ENCODE results near the gene MTO1.
"Not testable (repeated sequence)": the region's sequence is repeated elsewhere in the genome, so short reads cannot be mapped to it uniquely, and the experiment has no call there.

Gene MTO1

DNA sequence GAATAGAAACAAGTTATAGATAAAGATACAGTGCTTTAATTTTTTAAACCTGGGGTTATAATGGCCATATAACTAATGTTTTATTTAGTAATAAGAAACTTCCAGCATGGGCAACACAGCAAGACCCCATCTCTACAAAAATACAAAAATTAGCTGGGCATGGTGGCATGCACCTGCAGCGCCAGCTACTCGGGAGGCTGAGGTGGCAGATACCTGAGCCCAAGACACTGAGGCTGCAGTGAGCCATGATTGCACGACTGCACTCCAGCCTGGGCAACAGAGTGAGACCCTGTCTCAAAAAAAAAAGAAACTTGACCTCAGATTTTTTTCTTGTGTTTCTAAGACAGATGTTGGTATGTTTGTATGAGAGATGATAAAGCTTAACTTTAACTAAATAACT lies 36.4 kb downstream of the MTO1 start:
- Histone ChIP-seq H3K4me2 (ENCODE audit: low read length) (no peak overlapping the region), H3K9me3 (ENCODE audit: control insufficient read depth, low read length) (no peaks in the 10 kb centered on the region), H3K4me3 (ENCODE audit: low read depth, low read length) (no peak overlapping the region), H3K27ac (no peak overlapping the region), H3K79me2 (no peaks in the 10 kb centered on the region), H3K4me1 (no peaks in the 10 kb centered on the region), H2AFZ (no peak overlapping the region), H3K36me3 (ENCODE audit: control insufficient read depth, insufficient read depth, low read length) (no peaks in the 10 kb centered on the region), H3K27me3 (ENCODE audit: control insufficient read depth, insufficient read depth, low read length) (no peaks in the 10 kb centered on the region), H3K9ac (no peak overlapping the region)
- TF ChIP-seq, protein P1, sequence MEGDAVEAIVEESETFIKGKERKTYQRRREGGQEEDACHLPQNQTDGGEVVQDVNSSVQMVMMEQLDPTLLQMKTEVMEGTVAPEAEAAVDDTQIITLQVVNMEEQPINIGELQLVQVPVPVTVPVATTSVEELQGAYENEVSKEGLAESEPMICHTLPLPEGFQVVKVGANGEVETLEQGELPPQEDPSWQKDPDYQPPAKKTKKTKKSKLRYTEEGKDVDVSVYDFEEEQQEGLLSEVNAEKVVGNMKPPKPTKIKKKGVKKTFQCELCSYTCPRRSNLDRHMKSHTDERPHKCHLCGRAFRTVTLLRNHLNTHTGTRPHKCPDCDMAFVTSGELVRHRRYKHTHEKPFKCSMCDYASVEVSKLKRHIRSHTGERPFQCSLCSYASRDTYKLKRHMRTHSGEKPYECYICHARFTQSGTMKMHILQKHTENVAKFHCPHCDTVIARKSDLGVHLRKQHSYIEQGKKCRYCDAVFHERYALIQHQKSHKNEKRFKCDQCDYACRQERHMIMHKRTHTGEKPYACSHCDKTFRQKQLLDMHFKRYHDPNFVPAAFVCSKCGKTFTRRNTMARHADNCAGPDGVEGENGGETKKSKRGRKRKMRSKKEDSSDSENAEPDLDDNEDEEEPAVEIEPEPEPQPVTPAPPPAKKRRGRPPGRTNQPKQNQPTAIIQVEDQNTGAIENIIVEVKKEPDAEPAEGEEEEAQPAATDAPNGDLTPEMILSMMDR (IDR thresholded peaks at IDR 0.05) = no peak

DNA sequence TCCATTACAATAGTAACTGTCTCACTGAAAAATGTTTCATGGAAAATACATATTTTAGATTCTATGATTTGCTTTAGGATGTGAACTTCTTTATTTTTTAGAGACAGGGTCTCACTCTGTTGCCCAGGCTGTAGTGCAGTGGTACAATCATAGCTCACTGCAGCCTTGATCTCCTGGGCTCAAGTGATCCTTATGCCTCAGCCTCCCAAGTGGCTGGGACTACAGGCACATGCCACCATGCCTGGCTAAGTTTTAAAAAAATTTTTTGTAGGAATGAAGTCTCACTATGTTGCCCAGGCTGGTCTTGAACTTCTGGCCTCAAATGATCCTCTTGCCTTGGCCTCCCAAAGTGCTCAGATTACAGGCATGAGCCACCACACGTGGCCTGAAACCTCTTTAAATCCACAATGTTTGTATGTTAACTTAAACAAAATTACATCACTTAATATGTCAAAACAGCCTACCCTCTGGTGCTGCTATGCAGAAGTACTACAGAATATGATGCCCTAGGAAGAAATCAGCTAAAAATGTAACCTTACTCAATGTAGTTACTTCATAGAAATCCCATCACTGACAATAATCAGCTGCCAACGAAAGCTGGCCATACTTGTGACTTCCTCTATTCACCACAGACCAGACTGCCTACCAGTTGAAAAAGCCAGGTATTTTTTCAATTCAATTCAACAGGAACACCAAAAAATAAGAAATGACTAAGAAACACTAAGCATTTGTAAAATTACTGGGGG lies 41.7 kb downstream of the MTO1 start:
- Histone ChIP-seq H3K27me3 (ENCODE audit: control insufficient read depth, insufficient read depth, low read length) (no peaks in the 10 kb centered on the region), H3K9me3 (ENCODE audit: control insufficient read depth, low read length) (no peaks in the 10 kb centered on the region), H2AFZ (no peak overlapping the region), H3K36me3 (ENCODE audit: control insufficient read depth, insufficient read depth, low read length) (no peaks in the 10 kb centered on the region), H3K27ac (no peak overlapping the region), H3K79me2 (no peaks in the 10 kb centered on the region), H3K4me1 (no peaks in the 10 kb centered on the region), H3K9ac (no peak overlapping the region), H3K4me3 (ENCODE audit: low read depth, low read length) (no peak overlapping the region), H3K4me2 (ENCODE audit: low read length) (no peak overlapping the region)
- TF ChIP-seq, protein P1 (IDR thresholded peaks at IDR 0.05) = no peak

DNA sequence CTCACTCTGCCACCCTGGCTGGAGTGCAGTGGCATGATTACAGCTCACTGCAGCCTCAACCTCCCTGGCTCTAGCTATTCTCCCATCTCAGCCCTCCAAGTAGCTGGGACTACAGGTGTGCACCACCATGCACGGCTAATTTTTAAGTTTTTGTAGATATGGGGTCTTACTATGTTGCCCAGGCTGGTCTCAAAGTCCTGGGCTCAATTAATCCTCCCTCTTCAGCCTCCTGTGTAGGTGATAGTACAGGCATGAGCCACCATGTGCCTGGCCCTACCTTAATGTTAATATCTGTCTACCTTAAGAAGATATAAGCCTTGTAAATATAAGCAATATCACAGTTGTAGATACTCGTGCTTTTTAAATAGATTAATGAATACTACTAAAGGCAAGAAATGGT lies 42.6 kb downstream of the MTO1 start:
- Histone ChIP-seq H2AFZ (no peak overlapping the region), H3K27me3 (ENCODE audit: control insufficient read depth, insufficient read depth, low read length) (no peaks in the 10 kb centered on the region), H3K4me3 (ENCODE audit: low read depth, low read length) (no peak overlapping the region), H3K79me2 (no peaks in the 10 kb centered on the region), H3K27ac (no peak overlapping the region), H3K36me3 (ENCODE audit: control insufficient read depth, insufficient read depth, low read length) (no peaks in the 10 kb centered on the region), H3K4me1 (no peaks in the 10 kb centered on the region), H3K9ac (no peak overlapping the region), H3K4me2 (ENCODE audit: low read length) (no peak overlapping the region), H3K9me3 (ENCODE audit: control insufficient read depth, low read length) (no peaks in the 10 kb centered on the region)
- TF ChIP-seq, protein P1 (IDR thresholded peaks at IDR 0.05) = no peak

DNA sequence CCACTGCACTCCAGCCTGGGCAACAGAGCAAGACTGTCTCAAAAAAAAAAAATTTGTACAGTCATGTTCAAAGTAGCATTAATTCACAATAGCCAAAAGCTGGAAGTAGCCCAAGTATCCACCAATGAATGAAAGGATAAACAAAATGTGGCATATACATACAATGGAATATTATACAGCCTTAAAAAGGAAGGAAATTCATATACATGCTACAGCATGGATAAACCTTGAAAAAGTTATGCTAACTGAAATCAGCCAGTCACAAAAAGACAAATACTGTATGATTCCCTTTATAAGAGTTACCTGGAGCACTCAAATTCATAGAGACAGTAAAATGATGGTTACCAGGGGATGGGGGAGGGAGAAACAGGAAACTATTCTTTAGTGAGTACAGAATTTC lies 43.6 kb downstream of the MTO1 start:
- H3K4me1 ChIP-seq = no peaks in the 10 kb centered on the region
- H3K79me2 ChIP-seq = no peaks in the 10 kb centered on the region
- H3K4me2 ChIP-seq (ENCODE audit: low read length) = no peak overlapping the region
- H3K27ac ChIP-seq = no peak overlapping the region
- H3K36me3 ChIP-seq (ENCODE audit: control insufficient read depth, insufficient read depth, low read length) = no peaks in the 10 kb centered on the region
- no peaks in the 10 kb centered on the region for H3K9me3 ChIP-seq (ENCODE audit: control insufficient read depth, low read length)
- H3K4me3 ChIP-seq (ENCODE audit: low read depth, low read length) = no peak overlapping the region
- H3K9ac ChIP-seq = no peak overlapping the region
- TF ChIP-seq, protein P1 (IDR thresholded peaks at IDR 0.05) = no peak
- H2AFZ ChIP-seq = no peak overlapping the region
- H3K27me3 ChIP-seq (ENCODE audit: control insufficient read depth, insufficient read depth, low read length) = no peaks in the 10 kb centered on the region

- H3K4me2 ChIP-seq (ENCODE audit: low read length) = not testable (repeated sequence)
These were observed 44.2 kb downstream of the MTO1 start for GRCh38 chr6:73505705-73506104.

More at GRCh38 chr6:73505705-73506104, 44.2 kb downstream of the MTO1 start:
- not testable (repeated sequence) for H3K27ac ChIP-seq; H3K79me2 ChIP-seq; H3K27me3 ChIP-seq (ENCODE audit: control insufficient read depth, insufficient read depth, low read length); H3K4me3 ChIP-seq (ENCODE audit: low read depth, low read length); H3K36me3 ChIP-seq (ENCODE audit: control insufficient read depth, insufficient read depth, low read length); H3K9me3 ChIP-seq (ENCODE audit: control insufficient read depth, low read length); H2AFZ ChIP-seq; H3K4me1 ChIP-seq; H3K9ac ChIP-seq

Data from parathyroid adenoma (tissue), 2 donors.